ENCODE data around the gene ATN1.

- no peak for TF ChIP-seq TEAD4 (IDR thresholded peaks at IDR 0.05)
- TF ChIP-seq EP300 (IDR thresholded peaks at IDR 0.05; ENCODE audit: borderline replicate concordance), result no peak
- TF ChIP-seq MAX (IDR thresholded peaks at IDR 0.05), result peak; percentile 77; the same call in 1 of the 2 replicates
- TF ChIP-seq TAF1 (IDR thresholded peaks at IDR 0.05; ENCODE audit: low read depth), result no peak
- TF ChIP-seq YY1 (IDR thresholded peaks at IDR 0.05; ENCODE audit: low read depth), result no peak
Observed at GRCh38 chr12:6904280-6905276, 23.2 kb upstream of the ATN1 start, which contains the start of gene LRRC23.
